Measurements from ENCODE around the gene HPSE. TPM values are rescaled to one million over a fixed set of nuclear protein-coding genes. Genes with fewer than 3 reads are reported as not detected.

Gene HPSE
- total RNA-seq (2014; rRNA removed; shearing (Covaris generic)) (2.9 and 3.0 TPM in 2 replicates), polyA plus RNA-seq (2016; fragmentation: Nextera tagmentation; extraction: Ambion mirVana) (1.8 and 2.2 TPM in 2 replicates)
- long read RNA-seq, full-length matches to known transcripts: 10 of 14 reads
- long read RNA-seq, partial matches to known transcripts: 2 of 14 reads
- long read RNA-seq, other reads (novel, unspliced or antisense): 2 of 14 reads

GRCh38 chr4:83334425-83335241 is at the start of gene HPSE:
TSS of gene HPSE (minus strand) at chr4:83334848. CDS start at chr4:83334782, 66 bp downstream.
- no peaks in the 10 kb centered on the region for H3K79me2 ChIP-seq (replicated peaks; ENCODE audit: insufficient read depth)
- Mint-ChIP-seq H3K4me3 (peak within 1 kb of the TSS; percentile 76), H3K4me1 (peaks cover 10% of the 10 kb centered on the region), H3K36me3 (ENCODE audit: low read depth) (no peaks in the 10 kb centered on the region), H3K27me3 (ENCODE audit: insufficient read depth, low read depth, poor library complexity) (peaks cover 33% of the 10 kb centered on the region), H3K9me3 (no peaks in the 10 kb centered on the region), H3K27ac (no peak within 1 kb of the TSS)
- TF ChIP-seq NANOG (IDR thresholded peaks at IDR 0.05; ENCODE audit: borderline replicate concordance): no peak
- TF ChIP-seq POLR2AphosphoS5 (IDR thresholded peaks at IDR 0.05; ENCODE audit: low read depth): peak; percentile 59
- peak; percentile 93 for DNase-seq (ENCODE audit: low spot score)
- H3K27me3 ChIP-seq (ENCODE audit: insufficient read depth): peaks cover 36% of the 10 kb centered on the region
- H3F3A ChIP-seq (replicated peaks; ENCODE audit: low read depth): no peaks in the 10 kb centered on the region
- peak within 1 kb of the TSS; percentile 98 for H2AFZ ChIP-seq
- H3K36me3 ChIP-seq (ENCODE audit: insufficient read depth): no peaks in the 10 kb centered on the region
- peak; percentile 96 for ATAC-seq
- peaks cover 6% of the 10 kb centered on the region; the same call in 1 of the 2 replicates for H3K4me1 ChIP-seq (ENCODE audit: insufficient read depth)
- peak within 1 kb of the TSS; percentile 91 for H3K4me3 ChIP-seq
- no peak within 1 kb of the TSS for H3K27ac ChIP-seq (ENCODE audit: low read depth)
- no peaks in the 10 kb centered on the region for H4K20me1 ChIP-seq (replicated peaks; ENCODE audit: insufficient read depth)
- peak within 1 kb of the TSS; percentile 92 for H3K4me2 ChIP-seq
- no peaks in the 10 kb centered on the region for H3K9me2 ChIP-seq (ENCODE audit: insufficient read depth)

GRCh38 chr4:83382850-83383249 is 48.2 kb upstream of the HPSE start:
- peaks cover under 1% of the 10 kb centered on the region for H3K27me3 Mint-ChIP-seq (ENCODE audit: insufficient read depth, low read depth, poor library complexity)
- H3K27ac ChIP-seq (ENCODE audit: low read depth): no peak overlapping the region
- H3K36me3 ChIP-seq (ENCODE audit: insufficient read depth): 0 out of 2 replicates have a peak, but pooled peaks cover 11% of the 10 kb centered on the region
- H3K4me3 ChIP-seq: no peak overlapping the region
- no peak for ATAC-seq
- H3K4me2 ChIP-seq: no peak overlapping the region
- H3K9me3 Mint-ChIP-seq: peaks cover 39% of the 10 kb centered on the region
- H3K27me3 ChIP-seq (ENCODE audit: insufficient read depth): no peaks in the 10 kb centered on the region
- no peaks in the 10 kb centered on the region for H4K20me1 ChIP-seq (replicated peaks; ENCODE audit: insufficient read depth)
- peaks cover 18% of the 10 kb centered on the region for H3K4me1 ChIP-seq (ENCODE audit: insufficient read depth)
- no peaks in the 10 kb centered on the region for H3K79me2 ChIP-seq (replicated peaks; ENCODE audit: insufficient read depth)
- H2AFZ ChIP-seq: no peak overlapping the region
- H3K4me3 Mint-ChIP-seq: no peak overlapping the region
- no peak overlapping the region for H3K27ac Mint-ChIP-seq
- no peak for DNase-seq (ENCODE audit: low spot score)
- peaks cover 16% of the 10 kb centered on the region for H3K4me1 Mint-ChIP-seq
- peaks cover 12% of the 10 kb centered on the region for H3K36me3 Mint-ChIP-seq (ENCODE audit: low read depth)
- H3K9me2 ChIP-seq (ENCODE audit: insufficient read depth): 0 out of 2 replicates have a peak, but pooled peaks cover 6% of the 10 kb centered on the region
- H3F3A ChIP-seq (replicated peaks; ENCODE audit: low read depth): no peaks in the 10 kb centered on the region
- TF ChIP-seq POLR2AphosphoS5 (IDR thresholded peaks at IDR 0.05; ENCODE audit: low read depth) (no peak), STAT1 (IDR thresholded peaks at IDR 0.05; ENCODE audit: unreplicated experiment) (no peak), ZNF331 (CRISPR knock-in tag; IDR thresholded peaks at IDR 0.05; ENCODE audit: low read depth) (no peak), EZH2 (IDR thresholded peaks at IDR 0.05; ENCODE audit: low read depth, unreplicated experiment) (no peak), ZNF462 (CRISPR knock-in tag; IDR thresholded peaks at IDR 0.05) (no peak), REST (IDR thresholded peaks at IDR 0.05; ENCODE audit: unreplicated experiment) (no peak), CREB1 (CRISPR knock-in tag; IDR thresholded peaks at IDR 0.05; ENCODE audit: low read depth) (no peak), NANOG (IDR thresholded peaks at IDR 0.05; ENCODE audit: borderline replicate concordance) (no peak), EZH2phosphoT487 (IDR thresholded peaks at IDR 0.05; ENCODE audit: unreplicated experiment) (no peak)

All from GM23338 (cell line).